ENCODE results near the gene RASGRF2. TPM values are rescaled to one million over a fixed set of nuclear protein-coding genes. Genes with fewer than 3 reads are reported as not detected.

RASGRF2 gene
- total RNA-seq, 2 experiments from 2014 or later, result 0.06 to 0.13 TPM

GRCh38 chr5:81137833-81138232, 177.7 kb downstream of the RASGRF2 start:
- Histone ChIP-seq H3K4me2 (ENCODE audit: low read length) (no peak overlapping the region), H3K4me1 (ENCODE audit: insufficient read depth, low read length, poor library complexity, severe bottlenecking) (no peaks in the 10 kb centered on the region), H3K36me3 (ENCODE audit: insufficient read depth, low read length) (no peaks in the 10 kb centered on the region), H3K4me3 (ENCODE audit: low read depth, low read length, poor library complexity, severe bottlenecking) (no peak overlapping the region), H4K20me1 (ENCODE audit: insufficient read depth, low read length) (no peaks in the 10 kb centered on the region), H3K9me3 (ENCODE audit: low read length) (no peaks in the 10 kb centered on the region), H3K79me2 (ENCODE audit: insufficient read depth, low read depth, low read length) (no peaks in the 10 kb centered on the region), H2AFZ (ENCODE audit: low read length) (no peak overlapping the region), H3K27ac (ENCODE audit: low read depth, low read length, poor library complexity, severe bottlenecking) (no peak overlapping the region), H3K9me2 (ENCODE audit: insufficient read depth, low read length) (no peaks in the 10 kb centered on the region)
- DNase-seq (ENCODE audit: low spot score), result no peak
- intact Hi-C loops (cut with micrococcal nuclease; ENCODE audit: unreplicated experiment), result no loop called here
- ChIA-PET CTCF (ENCODE audit: unreplicated experiment) (no interaction called here), POLR2A (interaction anchor here (0.8 to 1.3 kb wide), 4 partner anchors 9 to 24 kb away, joined by 3 read pairs; no protein-coding TSS in a partner anchor)
- no peak for TF ChIP-seq CTCF (conservative IDR thresholded peaks at IDR 0.05; ENCODE audit: low read length)
- TF ChIP-seq EZH2phosphoT487 (IDR thresholded peaks at IDR 0.05; ENCODE audit: borderline replicate concordance, low read depth, low read length), result no peak
- BruUV-seq (replicated peaks), result no TSS peak

- H3K4me1 ChIP-seq (ENCODE audit: insufficient read depth, low read length, poor library complexity, severe bottlenecking), result no peaks in the 10 kb centered on the region
- H3K36me3 ChIP-seq (ENCODE audit: insufficient read depth, low read length), result no peaks in the 10 kb centered on the region
- no peak overlapping the region for H3K4me2 ChIP-seq (ENCODE audit: low read length)
- H3K9me3 ChIP-seq (ENCODE audit: low read length), result no peaks in the 10 kb centered on the region
- H4K20me1 ChIP-seq (ENCODE audit: insufficient read depth, low read length), result no peaks in the 10 kb centered on the region
- no peak overlapping the region for H3K27ac ChIP-seq (ENCODE audit: low read depth, low read length, poor library complexity, severe bottlenecking)
- intact Hi-C loops (cut with micrococcal nuclease; ENCODE audit: unreplicated experiment), result no loop called here
- DNase-seq (ENCODE audit: low spot score), result no peak
- TF ChIP-seq CTCF (conservative IDR thresholded peaks at IDR 0.05; ENCODE audit: low read length) (no peak), EZH2phosphoT487 (IDR thresholded peaks at IDR 0.05; ENCODE audit: borderline replicate concordance, low read depth, low read length) (no peak)
- no peak overlapping the region for H3K4me3 ChIP-seq (ENCODE audit: low read depth, low read length, poor library complexity, severe bottlenecking)
- BruUV-seq (replicated peaks), result no TSS peak
- ChIA-PET POLR2A (interaction anchor here (1.4 kb wide), 1 partner anchor 12 kb away, joined by 4 read pairs; no protein-coding TSS in a partner anchor), CTCF (ENCODE audit: unreplicated experiment) (no interaction called here)
- H3K9me2 ChIP-seq (ENCODE audit: insufficient read depth, low read length), result no peaks in the 10 kb centered on the region
- H3K79me2 ChIP-seq (ENCODE audit: insufficient read depth, low read depth, low read length), result no peaks in the 10 kb centered on the region
- no peak overlapping the region for H2AFZ ChIP-seq (ENCODE audit: low read length)
Measured at GRCh38 chr5:81140441-81140840, 180.3 kb downstream of the RASGRF2 start.

- no peak for DNase-seq (ENCODE audit: low spot score)
- intact Hi-C loops (cut with micrococcal nuclease; ENCODE audit: unreplicated experiment), result no loop called here
- Histone ChIP-seq H3K79me2 (ENCODE audit: insufficient read depth, low read depth, low read length) (no peaks in the 10 kb centered on the region), H3K4me3 (ENCODE audit: low read depth, low read length, poor library complexity, severe bottlenecking) (no peak overlapping the region), H3K27ac (ENCODE audit: low read depth, low read length, poor library complexity, severe bottlenecking) (no peak overlapping the region), H2AFZ (ENCODE audit: low read length) (no peak overlapping the region), H3K9me2 (ENCODE audit: insufficient read depth, low read length) (no peaks in the 10 kb centered on the region), H4K20me1 (ENCODE audit: insufficient read depth, low read length) (no peaks in the 10 kb centered on the region), H3K4me2 (ENCODE audit: low read length) (no peak overlapping the region), H3K9me3 (ENCODE audit: low read length) (no peaks in the 10 kb centered on the region), H3K36me3 (ENCODE audit: insufficient read depth, low read length) (no peaks in the 10 kb centered on the region), H3K4me1 (ENCODE audit: insufficient read depth, low read length, poor library complexity, severe bottlenecking) (no peaks in the 10 kb centered on the region)
- TF ChIP-seq EZH2phosphoT487 (IDR thresholded peaks at IDR 0.05; ENCODE audit: borderline replicate concordance, low read depth, low read length), result no peak
- TF ChIP-seq CTCF (conservative IDR thresholded peaks at IDR 0.05; ENCODE audit: low read length), result no peak
- ChIA-PET POLR2A (interaction anchor here (1.4 kb wide), 1 partner anchor 13 kb away, joined by 4 read pairs; no protein-coding TSS in a partner anchor), CTCF (ENCODE audit: unreplicated experiment) (no interaction called here)
- no TSS peak for BruUV-seq (replicated peaks)
Measured at GRCh38 chr5:81140943-81141342, 180.8 kb downstream of the RASGRF2 start.
